ENCODE results near the gene TBC1D4. TPM values are rescaled to one million over a fixed set of nuclear protein-coding genes. Genes with fewer than 3 reads are reported as not detected.

Gene TBC1D4
- total RNA-seq, 1 donor from 2014 or later = 25.6 TPM

DNA sequence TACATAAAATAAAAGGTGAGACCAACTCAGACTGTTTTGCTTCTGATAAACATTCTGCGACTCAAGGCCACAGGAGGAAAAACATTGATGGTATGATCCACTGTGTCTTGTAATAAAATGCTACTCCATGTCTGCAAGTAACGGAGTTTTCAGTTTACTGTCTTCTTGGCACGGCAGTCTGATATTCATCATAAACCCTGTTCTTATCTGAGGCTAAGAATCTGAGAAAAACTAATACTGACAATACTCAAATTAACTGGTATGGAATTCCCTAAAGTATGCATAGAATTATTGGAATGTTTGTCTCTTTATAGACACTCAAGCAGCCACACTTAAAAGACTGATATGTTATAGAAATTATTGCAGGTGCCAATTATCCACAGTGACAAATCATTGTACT is 125.5 kb downstream of the TBC1D4 start:
- Histone ChIP-seq H3K27me3 (ENCODE audit: insufficient read depth, low read length) (no peaks in the 10 kb centered on the region), H3K27ac (ENCODE audit: low read depth, low read length) (peak overlapping the region; percentile 22), H4K20me1 (ENCODE audit: insufficient read depth, low read length) (no peaks in the 10 kb centered on the region), H3K4me2 (ENCODE audit: low read length) (peak overlapping the region; percentile 41), H3K9me3 (ENCODE audit: insufficient read depth, low read depth, low read length) (no peaks in the 10 kb centered on the region), H3K36me3 (ENCODE audit: insufficient read depth, low read length) (no peaks in the 10 kb centered on the region), H3K9ac (ENCODE audit: low read length) (peak overlapping the region; percentile 6), H3K79me2 (ENCODE audit: insufficient read depth, low read length) (no peaks in the 10 kb centered on the region), H2AFZ (ENCODE audit: low read depth, low read length) (no peak overlapping the region), H3K4me3 (ENCODE audit: insufficient read depth, low read depth, low read length) (no peak overlapping the region), H3K4me1 (ENCODE audit: insufficient read depth, low read length) (peaks cover 42% of the 10 kb centered on the region)
- peaks cover 6% of the 10 kb centered on the region for H3K36me3 Mint-ChIP-seq (ENCODE audit: low read depth, unreplicated experiment)
- FAIRE-seq = peak; percentile 55
- TF ChIP-seq EZH2 (IDR thresholded peaks at IDR 0.05; ENCODE audit: insufficient read depth, low read length) = no peak
- TF ChIP-seq, protein P1, sequence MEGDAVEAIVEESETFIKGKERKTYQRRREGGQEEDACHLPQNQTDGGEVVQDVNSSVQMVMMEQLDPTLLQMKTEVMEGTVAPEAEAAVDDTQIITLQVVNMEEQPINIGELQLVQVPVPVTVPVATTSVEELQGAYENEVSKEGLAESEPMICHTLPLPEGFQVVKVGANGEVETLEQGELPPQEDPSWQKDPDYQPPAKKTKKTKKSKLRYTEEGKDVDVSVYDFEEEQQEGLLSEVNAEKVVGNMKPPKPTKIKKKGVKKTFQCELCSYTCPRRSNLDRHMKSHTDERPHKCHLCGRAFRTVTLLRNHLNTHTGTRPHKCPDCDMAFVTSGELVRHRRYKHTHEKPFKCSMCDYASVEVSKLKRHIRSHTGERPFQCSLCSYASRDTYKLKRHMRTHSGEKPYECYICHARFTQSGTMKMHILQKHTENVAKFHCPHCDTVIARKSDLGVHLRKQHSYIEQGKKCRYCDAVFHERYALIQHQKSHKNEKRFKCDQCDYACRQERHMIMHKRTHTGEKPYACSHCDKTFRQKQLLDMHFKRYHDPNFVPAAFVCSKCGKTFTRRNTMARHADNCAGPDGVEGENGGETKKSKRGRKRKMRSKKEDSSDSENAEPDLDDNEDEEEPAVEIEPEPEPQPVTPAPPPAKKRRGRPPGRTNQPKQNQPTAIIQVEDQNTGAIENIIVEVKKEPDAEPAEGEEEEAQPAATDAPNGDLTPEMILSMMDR (IDR thresholded peaks at IDR 0.05; ENCODE audit: insufficient read depth, low read depth, low read length) = no peak
- H3K4me1 Mint-ChIP-seq (ENCODE audit: low read depth, unreplicated experiment) = peaks cover 53% of the 10 kb centered on the region
- peak; percentile 35 for DNase-seq (ENCODE audit: low read depth)
- no peaks in the 10 kb centered on the region for H3K9me3 Mint-ChIP-seq (ENCODE audit: unreplicated experiment)
- H3K27me3 Mint-ChIP-seq (ENCODE audit: low read depth, unreplicated experiment) = no peaks in the 10 kb centered on the region
- H3K4me3 Mint-ChIP-seq (ENCODE audit: unreplicated experiment) = no peak overlapping the region
- no peak overlapping the region for H3K27ac Mint-ChIP-seq (ENCODE audit: unreplicated experiment)

DNA sequence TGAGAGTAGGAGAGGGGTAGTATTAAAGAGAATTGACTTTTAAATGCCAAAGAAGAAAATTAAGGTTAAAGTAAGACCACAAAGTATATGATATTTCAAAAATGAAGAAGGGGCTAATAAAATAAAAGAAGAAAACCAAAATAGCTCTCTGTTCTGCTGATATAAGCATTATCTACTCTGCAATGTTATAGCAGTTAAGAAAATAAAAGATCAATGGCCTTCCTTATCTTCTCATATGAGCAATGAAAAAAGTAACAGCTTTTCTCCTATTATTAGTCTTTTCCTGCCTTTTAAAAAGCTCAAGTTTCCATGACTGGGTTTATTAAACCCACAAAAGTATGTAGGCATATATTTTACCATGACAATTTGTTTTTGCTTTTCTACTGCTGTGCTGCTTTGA is 126.4 kb downstream of the TBC1D4 start:
- no peak overlapping the region for H3K4me3 Mint-ChIP-seq (ENCODE audit: unreplicated experiment)
- H3K4me1 ChIP-seq (ENCODE audit: insufficient read depth, low read length) = peaks cover 42% of the 10 kb centered on the region
- no peak for FAIRE-seq
- no peaks in the 10 kb centered on the region for H3K27me3 Mint-ChIP-seq (ENCODE audit: low read depth, unreplicated experiment)
- H3K4me3 ChIP-seq (ENCODE audit: insufficient read depth, low read depth, low read length) = no peak overlapping the region
- H3K9me3 Mint-ChIP-seq (ENCODE audit: unreplicated experiment) = no peaks in the 10 kb centered on the region
- DNase-seq (ENCODE audit: low read depth) = no peak
- H2AFZ ChIP-seq (ENCODE audit: low read depth, low read length) = no peak overlapping the region
- no peaks in the 10 kb centered on the region for H3K36me3 ChIP-seq (ENCODE audit: insufficient read depth, low read length)
- H3K9ac ChIP-seq (ENCODE audit: low read length) = no peak overlapping the region
- H3K79me2 ChIP-seq (ENCODE audit: insufficient read depth, low read length) = no peaks in the 10 kb centered on the region
- H4K20me1 ChIP-seq (ENCODE audit: insufficient read depth, low read length) = no peaks in the 10 kb centered on the region
- no peaks in the 10 kb centered on the region for H3K9me3 ChIP-seq (ENCODE audit: insufficient read depth, low read depth, low read length)
- no peak overlapping the region for H3K4me2 ChIP-seq (ENCODE audit: low read length)
- no peak overlapping the region for H3K27ac Mint-ChIP-seq (ENCODE audit: unreplicated experiment)
- peaks cover 6% of the 10 kb centered on the region for H3K36me3 Mint-ChIP-seq (ENCODE audit: low read depth, unreplicated experiment)
- no peaks in the 10 kb centered on the region for H3K27me3 ChIP-seq (ENCODE audit: insufficient read depth, low read length)
- H3K27ac ChIP-seq (ENCODE audit: low read depth, low read length) = no peak overlapping the region
- TF ChIP-seq, protein P1 (IDR thresholded peaks at IDR 0.05; ENCODE audit: insufficient read depth, low read depth, low read length) = no peak
- TF ChIP-seq EZH2 (IDR thresholded peaks at IDR 0.05; ENCODE audit: insufficient read depth, low read length) = no peak
- H3K4me1 Mint-ChIP-seq (ENCODE audit: low read depth, unreplicated experiment) = peaks cover 53% of the 10 kb centered on the region

DNA sequence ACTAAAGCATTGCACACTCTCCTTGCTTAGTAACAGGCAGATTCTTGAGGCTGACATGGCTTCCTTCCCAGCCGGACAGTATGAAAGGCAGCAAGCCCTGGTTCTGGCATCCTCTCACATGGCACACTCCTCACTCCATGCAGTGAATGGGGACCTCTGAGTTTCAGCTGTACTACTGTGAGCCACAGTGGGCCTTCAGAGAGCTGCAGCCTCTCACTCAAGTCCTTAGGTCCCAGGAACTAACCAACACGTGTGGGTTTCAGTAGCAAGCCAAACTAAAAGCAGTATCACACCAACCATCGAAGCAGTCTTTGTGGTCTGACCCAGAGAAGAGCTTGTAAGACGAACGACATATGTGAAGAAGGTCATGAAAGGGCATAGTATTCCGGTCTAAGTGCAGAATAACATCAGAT is 128.2 kb downstream of the TBC1D4 start:
- H3K9me3 Mint-ChIP-seq (ENCODE audit: unreplicated experiment) = no peaks in the 10 kb centered on the region
- Histone ChIP-seq H2AFZ (ENCODE audit: low read depth, low read length) (no peak overlapping the region), H3K4me3 (ENCODE audit: insufficient read depth, low read depth, low read length) (no peak overlapping the region), H3K9ac (ENCODE audit: low read length) (no peak overlapping the region), H4K20me1 (ENCODE audit: insufficient read depth, low read length) (no peaks in the 10 kb centered on the region), H3K27ac (ENCODE audit: low read depth, low read length) (no peak overlapping the region), H3K4me1 (ENCODE audit: insufficient read depth, low read length) (peaks cover 41% of the 10 kb centered on the region), H3K4me2 (ENCODE audit: low read length) (no peak overlapping the region), H3K9me3 (ENCODE audit: insufficient read depth, low read depth, low read length) (no peaks in the 10 kb centered on the region), H3K27me3 (ENCODE audit: insufficient read depth, low read length) (no peaks in the 10 kb centered on the region), H3K36me3 (ENCODE audit: insufficient read depth, low read length) (no peaks in the 10 kb centered on the region), H3K79me2 (ENCODE audit: insufficient read depth, low read length) (no peaks in the 10 kb centered on the region)
- TF ChIP-seq EZH2 (IDR thresholded peaks at IDR 0.05; ENCODE audit: insufficient read depth, low read length) = no peak
- TF ChIP-seq, protein P1 (IDR thresholded peaks at IDR 0.05; ENCODE audit: insufficient read depth, low read depth, low read length) = no peak
- peaks cover 6% of the 10 kb centered on the region for H3K36me3 Mint-ChIP-seq (ENCODE audit: low read depth, unreplicated experiment)
- DNase-seq (ENCODE audit: low read depth) (peak; percentile 75), FAIRE-seq (no peak)
- H3K27me3 Mint-ChIP-seq (ENCODE audit: low read depth, unreplicated experiment) = no peaks in the 10 kb centered on the region
- no peak overlapping the region for H3K4me3 Mint-ChIP-seq (ENCODE audit: unreplicated experiment)
- H3K27ac Mint-ChIP-seq (ENCODE audit: unreplicated experiment) = no peak overlapping the region
- H3K4me1 Mint-ChIP-seq (ENCODE audit: low read depth, unreplicated experiment) = peaks cover 47% of the 10 kb centered on the region

Data from astrocyte (in vitro differentiated cells and primary cell).